Psoas muscle (tissue), 8 donors: Measurements from ENCODE around the gene SAMD13. TPM values are rescaled to one million over a fixed set of nuclear protein-coding genes. Genes with fewer than 3 reads are reported as not detected.
"Not testable (repeated sequence)": the region's sequence is repeated elsewhere in the genome, so short reads cannot be mapped to it uniquely, and the experiment has no call there.

Experiments
- ATAC-seq, 4 donors: fragments of 200-7000 bp; cut with Tn5 transposase; one replicate each; pipeline ENCODE4 v1.9.1; 2020; ENCODE audit warnings: moderate library complexity in 3 of 4, mild to moderate bottlenecking in 2 of 4
- DNase-seq, 2 donors: peaks; one replicate each; pipeline ENCODE4 v3.0.0-alpha.2; 2020
- H3K27ac ChIP-seq: fragments of 200-600 bp; one replicate; pipeline ENCODE4 v1.8.0; 2022
- H3K27me3 ChIP-seq, 3 donors: fragments of 200-600 bp in 1 of 3; one replicate each; pipeline versions ENCODE4 v1.6.1 to v1.8.0; 2013 to 2022; ENCODE audit warnings: low read length in 2 of 3, mild to moderate bottlenecking in 2 of 3, moderate library complexity in 1 of 3; ENCODE audit not compliant: insufficient read depth in 3 of 3
- H3K36me3 ChIP-seq, 2 donors: fragments of 200-600 bp in 1 of 2; one replicate each; pipeline versions ENCODE4 v1.6.1 to v1.8.0; 2013 to 2022; ENCODE audit warnings: low read depth in 1 of 2, mild to moderate bottlenecking in 1 of 2, moderate library complexity in 1 of 2; ENCODE audit not compliant: insufficient read depth in 1 of 2
- H3K4me1 ChIP-seq: fragments of 200-600 bp; one replicate; pipeline ENCODE4 v1.8.0; 2022
- H3K4me3 ChIP-seq: fragments of 200-600 bp; one replicate; pipeline ENCODE4 v1.8.0; 2022; ENCODE audit warnings: mild to moderate bottlenecking
- H3K9me3 ChIP-seq: fragments of 200-600 bp; one replicate; pipeline ENCODE4 v1.8.0; 2022
- CTCF ChIP-seq: fragments of 200-600 bp; IDR thresholded peaks from one replicate; pipeline ENCODE4 v1.8.0; 2022; ENCODE audit warnings: antibody characterized with exemption
- WGBS, 3 donors: extraction: QIAGEN DNeasy Blood & Tissue Kit; methylation state at CpG; one replicate each; pipeline versions ENCODE4 v1.1.6 to v1.1.7; 2013; 5-methylcytosine and 5-hydroxymethylcytosine counted together
- intact Hi-C, 2 donors: fragments of 100-400 bp; cut with DNase I; formaldehyde crosslinking; loops; one replicate each; pipeline versions ENCODE4 v1.11.0 to v1.14.2; 2022
- polyA plus RNA-seq, 3 donors: library from polyadenylated mRNA; stranded (reverse); fragments of 200-250 nt; gene quantifications; one replicate each; pipeline ENCODE4 v1.2.3, GENCODE V29; 2013
- total RNA-seq, 4 donors: library from RNA; stranded (reverse); fragmentation: NEBNext Ultra II Directional in 2 of 4; extraction: Animal tissue kit (Norgen Biotek cat#: 25700) in 2 of 4; gene quantifications; one replicate each; pipeline versions ENCODE4 v1.2.1 to v1.2.4, GENCODE V29; 2021 to 2023
- donor health status: healthy with polysubstance abuse.
- donor health status: DM: no; HTN: no; CAD: no; lungs with moderate emphysema.
- donor health status: Bipolar disorder and iron deficiency.
- donor health status: healthy.
- donor health status: DM: yes; HTN: yes; CAD: no.
- donor health status: DM: no; HTN: no; CAD: no.
- donor health status: DM: no; HTN: no; CAD: no.
- donor health status: DM: yes; HTN: yes; CAD: no.

The SAMD13 gene
- total and polyA plus RNA-seq, 7 donors = 0.53 to 6.8 (median 1.7) TPM

DNA sequence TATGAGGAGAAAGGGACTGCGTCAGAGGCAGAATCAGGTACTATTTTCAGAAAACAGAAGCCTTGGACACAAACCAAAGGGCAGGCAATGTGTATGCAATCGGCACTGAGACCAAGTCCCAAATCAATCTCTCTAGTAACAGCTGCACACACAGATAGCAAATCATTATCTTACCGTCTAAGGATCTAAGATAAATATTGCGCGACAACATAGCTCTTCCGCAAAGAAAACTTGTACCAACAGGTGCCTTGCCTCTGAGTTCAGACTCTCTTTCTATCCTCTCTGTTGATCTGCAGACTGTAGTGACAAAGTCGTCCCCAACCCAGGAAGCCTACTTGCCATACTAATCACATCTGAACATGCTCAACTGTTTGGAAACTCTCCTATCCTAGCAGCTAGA, 22.6 kb upstream of the SAMD13 start:
- no peak overlapping the region for H3K27ac ChIP-seq
- no peak for TF ChIP-seq CTCF
- H3K9me3 ChIP-seq = no peaks in the 10 kb centered on the region
- H3K4me3 ChIP-seq = no peak overlapping the region
- DNase-seq (no peak), ATAC-seq (no peak)
- intact Hi-C loops = no loop called here
- no peaks in the 10 kb centered on the region for H3K27me3 ChIP-seq
- no peaks in the 10 kb centered on the region for H3K4me1 ChIP-seq
- WGBS, 3 donors = 58 to 62% (median 60%) methylated on average over 7 of the region's 7 CpGs
- no peaks in the 10 kb centered on the region for H3K36me3 ChIP-seq

GRCh38 chr1:84280912-84281311, 20.6 kb upstream of the SAMD13 start:
- no peaks in the 10 kb centered on the region for H3K36me3 ChIP-seq
- H3K4me3 ChIP-seq = no peak overlapping the region
- no peaks in the 10 kb centered on the region for H3K9me3 ChIP-seq
- no peak overlapping the region for H3K27ac ChIP-seq
- H3K27me3 ChIP-seq = no peaks in the 10 kb centered on the region
- TF ChIP-seq CTCF = no peak
- DNase-seq (no peak), ATAC-seq (no peak)
- intact Hi-C loops = no loop called here
- H3K4me1 ChIP-seq = no peaks in the 10 kb centered on the region

DNA sequence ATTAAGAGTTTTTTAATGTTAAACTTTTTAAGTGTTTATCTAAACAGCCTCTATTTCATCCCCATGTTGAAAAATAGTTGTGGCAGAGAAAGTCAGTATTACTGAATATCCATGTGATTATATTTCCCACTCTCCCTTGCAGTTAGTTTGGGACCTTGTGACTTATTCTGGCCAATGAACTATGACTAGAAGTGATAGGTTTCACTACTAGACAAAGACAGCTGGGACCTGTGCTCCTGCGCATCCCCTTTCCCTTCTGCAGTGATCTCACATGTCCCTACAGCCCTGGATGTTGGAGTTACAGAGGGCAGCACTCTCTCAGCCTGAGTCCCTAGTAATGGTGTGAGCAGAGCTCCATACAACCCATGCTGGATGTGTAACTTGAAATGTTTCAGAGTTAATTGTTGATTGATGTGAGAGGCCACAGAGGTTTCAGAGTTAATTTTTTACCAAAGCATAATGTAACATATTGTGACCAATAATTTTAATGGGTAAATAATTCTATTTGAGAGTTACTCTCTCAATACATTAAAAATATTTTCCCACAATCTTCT, 18.7 kb upstream of the SAMD13 start:
- H3K4me1 ChIP-seq = no peaks in the 10 kb centered on the region
- no peak for ATAC-seq
- H3K27ac ChIP-seq = no peak overlapping the region
- H3K9me3 ChIP-seq = peaks cover 3% of the 10 kb centered on the region
- TF ChIP-seq CTCF = no peak
- H3K36me3 ChIP-seq = no peaks in the 10 kb centered on the region
- no peak overlapping the region for H3K4me3 ChIP-seq
- no peak for DNase-seq
- H3K27me3 ChIP-seq = no peaks in the 10 kb centered on the region
- intact Hi-C loops = no loop called here
- WGBS, 3 donors = 72 to 100% (median 98%) methylated on average over 1 of the region's 1 CpG

GRCh38 chr1:84283381-84283780, 18.1 kb upstream of the SAMD13 start:
- Histone ChIP-seq H3K36me3 (no peaks in the 10 kb centered on the region), H3K4me3 (no peak overlapping the region), H3K9me3 (peaks cover 3% of the 10 kb centered on the region), H3K27me3 (no peaks in the 10 kb centered on the region), H3K4me1 (no peaks in the 10 kb centered on the region), H3K27ac (no peak overlapping the region)
- intact Hi-C loops = no loop called here
- TF ChIP-seq CTCF = no peak
- no peak for DNase-seq
- 58 to 62% (median 61%) methylated on average over 1 of the region's 1 CpG for WGBS, 3 donors
- no peak for ATAC-seq

GRCh38 chr1:84286071-84286470, 15.4 kb upstream of the SAMD13 start:
- DNase-seq (no peak), ATAC-seq (no peak)
- no peak overlapping the region for H3K27ac ChIP-seq
- no peaks in the 10 kb centered on the region for H3K27me3 ChIP-seq
- intact Hi-C loops = no loop called here
- H3K4me1 ChIP-seq = no peaks in the 10 kb centered on the region
- 84 to 92% (median 84%) methylated on average over 1 of the region's 1 CpG for WGBS, 3 donors
- TF ChIP-seq CTCF = no peak
- no peaks in the 10 kb centered on the region for H3K36me3 ChIP-seq
- H3K4me3 ChIP-seq = no peak overlapping the region
- H3K9me3 ChIP-seq = peaks cover 3% of the 10 kb centered on the region

- H3K4me3 ChIP-seq = not testable (repeated sequence)
- WGBS, 3 donors = 64 to 73% (median 65%) methylated on average over 3 of the region's 3 CpGs
These were observed 14.1 kb upstream of the SAMD13 start for GRCh38 chr1:84287389-84287788.

More at GRCh38 chr1:84287389-84287788, 14.1 kb upstream of the SAMD13 start:
- H3K27ac ChIP-seq, H3K4me1 ChIP-seq, ATAC-seq, intact Hi-C loops, H3K27me3 ChIP-seq, H3K9me3 ChIP-seq, H3K36me3 ChIP-seq, DNase-seq: not testable (repeated sequence)
